KMS-11 (cell line): ENCODE results near the gene FN3KRP.

Source experiments
- H2AFZ ChIP-seq: fragments of 200-600 bp; sonication (generic); 2 replicates; pipeline ENCODE4 v1.6.1; 2016; ENCODE audit warnings: antibody characterized with exemption, mixed run types, low read depth
- H3K27ac ChIP-seq: fragments of 200-600 bp; sonication (generic); 2 replicates; pipeline ENCODE4 v1.6.1; 2016; ENCODE audit warnings: mild to moderate bottlenecking, mixed run types
- H3K27me3 ChIP-seq: fragments of 200-600 bp; sonication (generic); 2 replicates; pipeline ENCODE4 v1.6.1; 2017; ENCODE audit warnings: mild to moderate bottlenecking, low read depth, mixed run types, moderate library complexity; ENCODE audit not compliant: insufficient read depth
- H3K36me3 ChIP-seq: fragments of 200-600 bp; sonication (generic); 2 replicates; pipeline ENCODE4 v1.6.1; 2017; ENCODE audit warnings: mild to moderate bottlenecking, mixed run types; ENCODE audit not compliant: insufficient read depth
- H3K4me1 ChIP-seq: fragments of 200-600 bp; sonication (generic); 2 replicates; pipeline ENCODE4 v1.6.1; 2016; ENCODE audit warnings: mild to moderate bottlenecking, low read depth, mixed run types; ENCODE audit not compliant: poor library complexity, severe bottlenecking
- H3K4me2 ChIP-seq: fragments of 200-600 bp; sonication (generic); 2 replicates; pipeline ENCODE4 v1.7.0; 2016; ENCODE audit warnings: mild to moderate bottlenecking, mixed run types
- H3K4me3 ChIP-seq: fragments of 200-600 bp; sonication (generic); IDR thresholded peaks from 2 replicates; pipeline ENCODE4 v1.6.1; 2017; ENCODE audit warnings: low read depth, low read length, mixed read lengths; ENCODE audit not compliant: insufficient read depth
- H3K79me2 ChIP-seq: fragments of 200-600 bp; sonication (generic); 2 replicates; pipeline ENCODE4 v1.6.1; 2016; ENCODE audit warnings: low read depth, mixed run types; ENCODE audit not compliant: insufficient read depth
- H3K9ac ChIP-seq: fragments of 200-600 bp; sonication (generic); 2 replicates; pipeline ENCODE4 v1.6.1; 2016; ENCODE audit warnings: mild to moderate bottlenecking, mixed run types
- H4K20me1 ChIP-seq: fragments of 200-600 bp; sonication (generic); 2 replicates; pipeline ENCODE4 v1.6.1; 2016; ENCODE audit warnings: mild to moderate bottlenecking, mixed run types; ENCODE audit not compliant: insufficient read depth
- CTCF ChIP-seq: fragments of 200-600 bp; sonication (generic); conservative IDR thresholded peaks from 2 replicates; pipeline ENCODE4 v1.6.1; 2017; ENCODE audit warnings: low read depth, mild to moderate bottlenecking, antibody characterized with exemption, low read length, moderate library complexity, mixed read lengths

FN3KRP gene

GRCh38 chr17:82687375-82687861 lies 29.1 kb upstream of the FN3KRP start:
- Histone ChIP-seq H3K27ac (no peak overlapping the region), H3K9ac (no peak overlapping the region), H3K4me3 (no peak overlapping the region), H3K79me2 (no peaks in the 10 kb centered on the region), H3K4me1 (no peaks in the 10 kb centered on the region), H3K36me3 (no peaks in the 10 kb centered on the region), H3K4me2 (no peak overlapping the region), H2AFZ (no peak overlapping the region), H3K27me3 (no peaks in the 10 kb centered on the region), H4K20me1 (no peaks in the 10 kb centered on the region)
- no peak for TF ChIP-seq CTCF

- Histone ChIP-seq H3K9ac (no peak overlapping the region), H3K79me2 (no peaks in the 10 kb centered on the region), H3K4me1 (no peaks in the 10 kb centered on the region), H3K36me3 (no peaks in the 10 kb centered on the region), H3K4me2 (no peak overlapping the region), H3K27me3 (no peaks in the 10 kb centered on the region), H2AFZ (no peak overlapping the region), H4K20me1 (no peaks in the 10 kb centered on the region), H3K4me3 (no peak overlapping the region), H3K27ac (no peak overlapping the region)
- TF ChIP-seq CTCF: no peak
Observed at GRCh38 chr17:82687871-82688270, 28.6 kb upstream of the FN3KRP start.

GRCh38 chr17:82689077-82689476 lies 27.4 kb upstream of the FN3KRP start:
- Histone ChIP-seq H3K36me3 (no peaks in the 10 kb centered on the region), H3K9ac (no peak overlapping the region), H3K4me2 (no peak overlapping the region), H3K4me1 (no peaks in the 10 kb centered on the region), H3K79me2 (no peaks in the 10 kb centered on the region), H4K20me1 (no peaks in the 10 kb centered on the region), H2AFZ (no peak overlapping the region), H3K4me3 (no peak overlapping the region), H3K27me3 (no peaks in the 10 kb centered on the region), H3K27ac (no peak overlapping the region)
- no peak for TF ChIP-seq CTCF

GRCh38 chr17:82690786-82691489 lies 25.6 kb upstream of the FN3KRP start:
- no peak overlapping the region for H3K4me2 ChIP-seq
- H3K27me3 ChIP-seq: no peaks in the 10 kb centered on the region
- no peak for TF ChIP-seq CTCF

More at GRCh38 chr17:82690786-82691489, 25.6 kb upstream of the FN3KRP start:
- Histone ChIP-seq H3K4me1 (no peaks in the 10 kb centered on the region), H3K9ac (no peak overlapping the region), H3K4me3 (no peak overlapping the region), H3K27ac (no peak overlapping the region), H4K20me1 (no peaks in the 10 kb centered on the region), H3K36me3 (no peaks in the 10 kb centered on the region), H2AFZ (no peak overlapping the region), H3K79me2 (no peaks in the 10 kb centered on the region)
